H1 (cell line): ENCODE data around the gene POLR1G. TPM values are rescaled to one million over a fixed set of nuclear protein-coding genes. Genes with fewer than 3 reads are reported as not detected.

Source experiments
- CTCF ChIA-PET: fragments of 300-600 bp; sonication (Branson Sonifier 250); formaldehyde crosslinking; loops from one replicate; lab custom pipeline; 2021; ENCODE audit not compliant: partially characterized antibody; lab: Charles Lee
- POLR2A ChIA-PET: fragments of 300-600 bp; sonication (Branson Sonifier 250); formaldehyde crosslinking; loops from one replicate; lab custom pipeline; 2021; ENCODE audit warnings: inconsistent platforms; ENCODE audit not compliant: partially characterized antibody; lab: Charles Lee
- DNase-seq, 2 experiments: peaks; one replicate each; pipeline versions ENCODE4 v3.0.0 to v3.0.0-alpha.2; 2010 to 2022; ENCODE audit warnings: low spot score in 2 of 2, low read depth in 1 of 2, mixed read lengths in 1 of 2
- FAIRE-seq: peaks from 2 replicates; lab custom pipeline; 2011; peaks lifted over from hg19 to GRCh38; lab: Jason Lieb, UNC
- H2AFZ ChIP-seq: 2 replicates; pipeline ENCODE4 v1.8.1; 2012; ENCODE audit warnings: low read length, inconsistent platforms
- H2AK5ac ChIP-seq: 2 replicates; pipeline ENCODE4 v1.6.1; 2013; ENCODE audit warnings: low read depth, low read length
- H2BK120ac ChIP-seq: replicated peaks from 2 replicates; pipeline ENCODE3; 2013; ENCODE audit warnings: low read depth, low read length, inconsistent platforms
- H2BK12ac ChIP-seq: 2 replicates; pipeline ENCODE4 v1.6.1; 2013; ENCODE audit warnings: low read depth, low read length
- H2BK15ac ChIP-seq: 2 replicates; pipeline ENCODE4 v1.6.1; 2013; ENCODE audit warnings: low read length
- H2BK20ac ChIP-seq: 2 replicates; pipeline ENCODE4 v1.6.1; 2013; ENCODE audit warnings: low read length
- H2BK5ac ChIP-seq: 2 replicates; pipeline ENCODE4 v1.6.1; 2013; ENCODE audit warnings: low read depth, low read length
- H3K14ac ChIP-seq: 2 replicates; pipeline ENCODE4 v1.6.1; 2013; ENCODE audit warnings: inconsistent platforms; ENCODE audit not compliant: insufficient read length
- H3K18ac ChIP-seq: 2 replicates; pipeline ENCODE4 v1.6.1; 2013; ENCODE audit warnings: low read length; ENCODE audit errors: extremely low read depth
- H3K23ac ChIP-seq: 2 replicates; pipeline ENCODE4 v1.6.1; 2013; ENCODE audit warnings: inconsistent platforms; ENCODE audit not compliant: insufficient read length
- H3K23me2 ChIP-seq: 2 replicates; pipeline ENCODE4 v1.6.1; 2013; ENCODE audit warnings: low read depth, low read length
- H3K27ac ChIP-seq: 2 replicates; pipeline ENCODE4 v1.6.1; 2011; ENCODE audit warnings: low read depth, low read length, inconsistent platforms
- H3K27me3 ChIP-seq, 4 experiments: replicated peaks in 1 of 4; 1 replicate in 1 of 4; 2 replicates in 3 of 4; pipeline versions ENCODE4 v1.6.1 to v1.8.1; 2011 to 2013; ENCODE audit warnings: low read length in 3 of 4, mild to moderate bottlenecking in 3 of 4, inconsistent platforms in 2 of 4, mixed read lengths in 2 of 4, moderate library complexity in 1 of 4; ENCODE audit not compliant: control insufficient read depth in 3 of 4, insufficient read depth in 3 of 4; ENCODE audit errors: extremely low read depth in 1 of 4
- H3K36me3 ChIP-seq, 4 experiments: 2 replicates each; pipeline versions ENCODE4 v1.6.1 to v1.8.1; 2011 to 2013; ENCODE audit warnings: mild to moderate bottlenecking in 4 of 4, low read length in 3 of 4, moderate library complexity in 2 of 4, control low read depth in 1 of 4, inconsistent platforms in 1 of 4; ENCODE audit not compliant: insufficient read depth in 4 of 4, control insufficient read depth in 2 of 4
- H3K4ac ChIP-seq: replicated peaks from 2 replicates; pipeline ENCODE3; 2013; ENCODE audit warnings: low read length, low read depth, mixed read lengths, inconsistent platforms; ENCODE audit not compliant: insufficient read length
- H3K4me1 ChIP-seq, 4 experiments: replicated peaks in 1 of 4; 1 replicate in 1 of 4; 2 replicates in 3 of 4; pipeline versions ENCODE4 v1.6.1 to v1.8.1; 2011 to 2013; ENCODE audit warnings: low read length in 3 of 4, inconsistent platforms in 2 of 4, mixed read lengths in 1 of 4; ENCODE audit not compliant: insufficient read depth in 4 of 4, control insufficient read depth in 3 of 4
- H3K4me2 ChIP-seq, 2 experiments: 2 replicates each; pipeline versions ENCODE4 v1.6.1 to v1.8.1; 2011 to 2013; ENCODE audit warnings: low read depth in 2 of 2, low read length in 2 of 2, control low read depth in 1 of 2, inconsistent platforms in 1 of 2, mild to moderate bottlenecking in 1 of 2; ENCODE audit not compliant: insufficient read depth in 1 of 2
- H3K4me3 ChIP-seq, 4 experiments: fragments of 200-600, 300-600 bp in 1 of 4; sonication (generic), shearing (Covaris generic), sonication (Bioruptor Twin) in 1 of 4; 2 replicates each; pipeline versions ENCODE4 v1.5.1 to v1.8.1; 2011 to 2016; ENCODE audit warnings: low read length in 4 of 4, low read depth in 3 of 4, control low read depth in 2 of 4, inconsistent platforms in 2 of 4, mild to moderate bottlenecking in 2 of 4, mixed read lengths in 1 of 4, moderate library complexity in 1 of 4; ENCODE audit not compliant: insufficient read depth in 2 of 4; ENCODE audit errors: extremely low read depth in 1 of 4
- H3K56ac ChIP-seq: replicated peaks from 2 replicates; pipeline ENCODE3; 2013; ENCODE audit warnings: low read depth, mild to moderate bottlenecking, mixed read lengths, low read length, inconsistent platforms; ENCODE audit not compliant: insufficient read length
- H3K79me1 ChIP-seq: 2 replicates; pipeline ENCODE4 v1.6.1; 2013; ENCODE audit warnings: low read depth, low read length, control low read depth
- H3K79me2 ChIP-seq, 2 experiments: 2 replicates each; pipeline versions ENCODE4 v1.6.1 to v1.8.1; 2012 to 2013; ENCODE audit warnings: low read length in 2 of 2, mild to moderate bottlenecking in 2 of 2, inconsistent platforms in 1 of 2; ENCODE audit not compliant: insufficient read depth in 2 of 2, control insufficient read depth in 1 of 2
- H3K9ac ChIP-seq, 4 experiments: replicated peaks in 1 of 4; 1 replicate in 1 of 4; 2 replicates in 3 of 4; pipeline versions ENCODE4 v1.6.1 to v1.8.1; 2011 to 2013; ENCODE audit warnings: low read depth in 3 of 4, low read length in 3 of 4, control low read depth in 2 of 4, mild to moderate bottlenecking in 2 of 4, moderate library complexity in 2 of 4, inconsistent platforms in 1 of 4; ENCODE audit errors: extremely low read depth in 1 of 4
- H3K9me3 ChIP-seq, 2 experiments: 2 replicates each; pipeline versions ENCODE4 v1.6.1 to v1.8.1; 2012 to 2013; ENCODE audit warnings: mild to moderate bottlenecking in 2 of 2, moderate library complexity in 2 of 2, control low read depth in 1 of 2, inconsistent platforms in 1 of 2, low read depth in 1 of 2, low read length in 1 of 2, mixed read lengths in 1 of 2; ENCODE audit not compliant: insufficient read depth in 2 of 2
- H4K20me1 ChIP-seq, 2 experiments: replicated peaks in 1 of 2; 2 replicates each; pipeline versions ENCODE3 to v1.8.1; 2011 to 2013; ENCODE audit warnings: inconsistent platforms in 2 of 2, low read length in 2 of 2, mild to moderate bottlenecking in 1 of 2; ENCODE audit not compliant: insufficient read depth in 2 of 2, control insufficient read depth in 1 of 2
- H4K5ac ChIP-seq: 2 replicates; pipeline ENCODE4 v1.6.1; 2013; ENCODE audit warnings: low read length, low read depth, mixed read lengths, inconsistent platforms; ENCODE audit not compliant: insufficient read length
- H4K8ac ChIP-seq: 2 replicates; pipeline ENCODE4 v1.8.0; 2013; ENCODE audit warnings: mild to moderate bottlenecking, moderate library complexity, low read length, inconsistent platforms; ENCODE audit not compliant: insufficient read depth; ENCODE audit errors: extremely low read depth
- H4K91ac ChIP-seq: replicated peaks from 2 replicates; pipeline ENCODE3; 2013; ENCODE audit warnings: low read length, mixed read lengths, inconsistent platforms; ENCODE audit not compliant: insufficient read length
- CHD1 ChIP-seq: IDR thresholded peaks from 2 replicates; pipeline ENCODE4 v1.6.1; 2012; ENCODE audit warnings: low read depth, low read length, improper control_type of control experiment
- HDAC2 ChIP-seq, 2 experiments: fragments of 300-600 bp in 1 of 2; sonication (generic) in 1 of 2; IDR thresholded peaks; 2 replicates each; pipeline ENCODE4 v1.6.1; 2011 to 2012; ENCODE audit warnings: low read depth in 2 of 2, low read length in 2 of 2, mild to moderate bottlenecking in 2 of 2, moderate library complexity in 2 of 2, borderline replicate concordance in 1 of 2, inconsistent platforms in 1 of 2
- JUND ChIP-seq: IDR thresholded peaks from 2 replicates; pipeline ENCODE4 v1.6.1; 2011; ENCODE audit warnings: mild to moderate bottlenecking, improper control_type of control experiment, low read length
- POLR2AphosphoS5 ChIP-seq: IDR thresholded peaks from 2 replicates; pipeline ENCODE4 v1.6.1; 2011; ENCODE audit warnings: low read depth, low read length
- RAD21 ChIP-seq, 2 experiments: IDR thresholded peaks in 1 of 2; conservative IDR thresholded peaks in 1 of 2; 2 replicates each; pipeline ENCODE4 v1.6.1; 2011; ENCODE audit warnings: low read depth in 2 of 2, low read length in 2 of 2, improper control_type of control experiment in 1 of 2, inconsistent platforms in 1 of 2, mild to moderate bottlenecking in 1 of 2, moderate library complexity in 1 of 2
- RBBP5 ChIP-seq: IDR thresholded peaks from 2 replicates; pipeline ENCODE4 v1.7.1; 2012; ENCODE audit warnings: low read depth, mild to moderate bottlenecking, inconsistent platforms, low read length, moderate library complexity, borderline replicate concordance
- RFX5 ChIP-seq: IDR thresholded peaks from 2 replicates; pipeline ENCODE4 v1.6.1; 2011; ENCODE audit warnings: low read depth, low read length, improper control_type of control experiment, borderline replicate concordance
- SUZ12 ChIP-seq: fragments of 200-600 bp; sonication (generic); IDR thresholded peaks from 2 replicates; pipeline ENCODE4 v1.6.1; 2012; ENCODE audit warnings: mild to moderate bottlenecking, inconsistent platforms, low read length, moderate library complexity, mixed read lengths
- WGBS, 2 experiments: shearing (Covaris generic) in 1 of 2; methylation state at CpG; one replicate each; pipeline versions ENCODE4 v1.1.6 to v1.1.7; 2013 to 2015; ENCODE audit warnings: low lambda C conversion rate in 2 of 2, mixed read lengths in 2 of 2, inconsistent platforms in 1 of 2, low coverage in 1 of 2, missing lambda C conversion rate in 1 of 2; ENCODE audit not compliant: insufficient replicate concordance in 2 of 2, insufficient coverage in 1 of 2, insufficient read length in 1 of 2; ENCODE audit errors: extremely low coverage in 1 of 2, missing lambda C conversion rate in 1 of 2; 5-methylcytosine and 5-hydroxymethylcytosine counted together
- polyA plus RNA-seq, 7 experiments: library from polyadenylated mRNA; depleted of rRNA in 3 of 7; stranded (reverse) in 5 of 7; unstranded in 2 of 7; fragments of >200 nt in 5 of 7; fragments of 200-250 nt in 2 of 7; gene quantifications; 1 replicate in 5 of 7; 2 replicates in 1 of 7; 4 replicates in 1 of 7; pipeline versions ENCODE4 v1.2.1 to v1.2.3, GENCODE V29; 2011 to 2013; ENCODE audit warnings: missing spikeins in 2 of 7, mixed read lengths in 2 of 7
- total RNA-seq: library from RNA; stranded (reverse); fragmentation: NEBNext Ultra II Directional; extraction: Animal tissue kit (Norgen Biotek cat#: 25700); gene quantifications from 2 replicates; pipeline ENCODE4 v1.2.1, GENCODE V29; 2021
- TF ChIP-seq, protein P1 (sequence below): IDR thresholded peaks from 2 replicates; pipeline ENCODE4 v1.6.1; 2012; ENCODE audit warnings: low read length, inconsistent platforms

POLR1G gene
- total and polyA plus RNA-seq, 2 of the 8 experiments (the other 6 are each of a cell fraction or from before 2014, with no cell fraction given): 16.8 to 34.8 TPM

DNA sequence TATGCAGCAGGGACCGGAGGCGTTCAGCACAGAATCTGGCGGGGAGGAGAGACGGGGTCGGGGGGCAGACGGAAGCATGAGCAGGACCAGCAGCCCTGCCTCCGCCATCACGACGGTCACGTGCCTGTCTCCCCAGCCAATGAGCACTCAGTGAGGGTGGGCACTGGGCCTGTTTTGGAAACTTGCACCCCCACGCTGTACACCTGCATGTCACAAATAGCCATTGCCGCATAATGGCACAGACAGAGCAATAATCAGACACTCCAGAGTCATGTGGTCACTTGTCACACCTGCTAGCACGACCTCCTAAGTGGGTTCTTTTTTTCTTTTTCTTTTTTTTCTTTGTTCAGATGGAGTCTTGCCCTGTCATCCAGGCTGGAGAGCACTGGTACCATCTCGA, 44.8 kb upstream of the POLR1G start:
- no peaks in the 10 kb centered on the region for H3K23me2 ChIP-seq
- H2BK5ac ChIP-seq: no peak overlapping the region
- H3K27me3 ChIP-seq: no peaks in the 10 kb centered on the region
- no peak overlapping the region for H2BK12ac ChIP-seq
- ChIA-PET POLR2A (interaction anchor here (1.2 to 4.9 kb wide), 3 partner anchors 8 to 13 kb away, joined by 3 to 25 read pairs (median 3); no protein-coding TSS in a partner anchor), CTCF (no interaction called here)
- H3K4me2 ChIP-seq: no peak overlapping the region
- H2BK15ac ChIP-seq: no peak overlapping the region
- H3K4me1 ChIP-seq: no peaks in the 10 kb centered on the region
- H2BK20ac ChIP-seq: no peak overlapping the region
- no peak overlapping the region for H3K27ac ChIP-seq
- no peak overlapping the region for H2BK120ac ChIP-seq
- H2AK5ac ChIP-seq: no peak overlapping the region
- no peaks in the 10 kb centered on the region for H3K79me2 ChIP-seq
- no peak overlapping the region for H4K5ac ChIP-seq
- FAIRE-seq: no peak
- H4K91ac ChIP-seq: no peak overlapping the region
- H3K9me3 ChIP-seq: no peaks in the 10 kb centered on the region
- H4K20me1 ChIP-seq: peaks cover 0 to 24% of the 10 kb centered on the region in 2 experiments
- peaks cover 4% of the 10 kb centered on the region for H3K79me1 ChIP-seq
- no peak overlapping the region for H3K56ac ChIP-seq
- H4K8ac ChIP-seq: no peak overlapping the region
- no peak overlapping the region for H3K4ac ChIP-seq
- peaks cover 21 to 68% (median 44%) of the 10 kb centered on the region in 4 experiments for H3K36me3 ChIP-seq
- DNase-seq: no peak
- H3K18ac ChIP-seq: no peak overlapping the region
- H3K4me3 ChIP-seq: no peak overlapping the region
- no peak overlapping the region for H3K14ac ChIP-seq
- 94% methylated on average over 14 of the region's 14 CpGs; no CpG with 5 or more reads in 1 of the 2 experiments for WGBS, 2 experiments
- no peak overlapping the region for H3K9ac ChIP-seq
- no peak overlapping the region for H2AFZ ChIP-seq
- H3K23ac ChIP-seq: no peak overlapping the region
- TF ChIP-seq HDAC2 (IDR thresholded peaks at IDR 0.05; ENCODE audit: borderline replicate concordance in 1 of 2, low read depth in 2 of 2, low read length in 2 of 2) (no peak), POLR2AphosphoS5 (no peak), RBBP5 (no peak), SUZ12 (no peak), JUND (no peak), CHD1 (no peak), RAD21 (IDR thresholded peaks at IDR 0.05 in 1 of 2, conservative IDR thresholded peaks at IDR 0.05 in 1 of 2; ENCODE audit: low read depth in 2 of 2, low read length in 2 of 2) (no peak), RFX5 (no peak)
- TF ChIP-seq, protein P1, sequence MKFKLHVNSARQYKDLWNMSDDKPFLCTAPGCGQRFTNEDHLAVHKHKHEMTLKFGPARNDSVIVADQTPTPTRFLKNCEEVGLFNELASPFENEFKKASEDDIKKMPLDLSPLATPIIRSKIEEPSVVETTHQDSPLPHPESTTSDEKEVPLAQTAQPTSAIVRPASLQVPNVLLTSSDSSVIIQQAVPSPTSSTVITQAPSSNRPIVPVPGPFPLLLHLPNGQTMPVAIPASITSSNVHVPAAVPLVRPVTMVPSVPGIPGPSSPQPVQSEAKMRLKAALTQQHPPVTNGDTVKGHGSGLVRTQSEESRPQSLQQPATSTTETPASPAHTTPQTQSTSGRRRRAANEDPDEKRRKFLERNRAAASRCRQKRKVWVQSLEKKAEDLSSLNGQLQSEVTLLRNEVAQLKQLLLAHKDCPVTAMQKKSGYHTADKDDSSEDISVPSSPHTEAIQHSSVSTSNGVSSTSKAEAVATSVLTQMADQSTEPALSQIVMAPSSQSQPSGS: no peak
